GM12865 (cell line): ENCODE measurements around the gene XPNPEP2.

Experiments used
- DNase-seq: peaks from one replicate; pipeline ENCODE4 v3.0.0; 2010; ENCODE audit warnings: low read depth
- H3K4me3 ChIP-seq: 2 replicates; pipeline ENCODE4 v1.5.1; 2011; ENCODE audit warnings: mild to moderate bottlenecking, low read depth, low read length, control low read depth
- TF ChIP-seq, protein P1 (sequence below): IDR thresholded peaks from 2 replicates; pipeline ENCODE4 v1.5.1; 2011; ENCODE audit warnings: low read length, control low read depth, low read depth, inconsistent platforms; ENCODE audit not compliant: insufficient read depth; ENCODE audit errors: missing control alignments

Gene XPNPEP2

DNA sequence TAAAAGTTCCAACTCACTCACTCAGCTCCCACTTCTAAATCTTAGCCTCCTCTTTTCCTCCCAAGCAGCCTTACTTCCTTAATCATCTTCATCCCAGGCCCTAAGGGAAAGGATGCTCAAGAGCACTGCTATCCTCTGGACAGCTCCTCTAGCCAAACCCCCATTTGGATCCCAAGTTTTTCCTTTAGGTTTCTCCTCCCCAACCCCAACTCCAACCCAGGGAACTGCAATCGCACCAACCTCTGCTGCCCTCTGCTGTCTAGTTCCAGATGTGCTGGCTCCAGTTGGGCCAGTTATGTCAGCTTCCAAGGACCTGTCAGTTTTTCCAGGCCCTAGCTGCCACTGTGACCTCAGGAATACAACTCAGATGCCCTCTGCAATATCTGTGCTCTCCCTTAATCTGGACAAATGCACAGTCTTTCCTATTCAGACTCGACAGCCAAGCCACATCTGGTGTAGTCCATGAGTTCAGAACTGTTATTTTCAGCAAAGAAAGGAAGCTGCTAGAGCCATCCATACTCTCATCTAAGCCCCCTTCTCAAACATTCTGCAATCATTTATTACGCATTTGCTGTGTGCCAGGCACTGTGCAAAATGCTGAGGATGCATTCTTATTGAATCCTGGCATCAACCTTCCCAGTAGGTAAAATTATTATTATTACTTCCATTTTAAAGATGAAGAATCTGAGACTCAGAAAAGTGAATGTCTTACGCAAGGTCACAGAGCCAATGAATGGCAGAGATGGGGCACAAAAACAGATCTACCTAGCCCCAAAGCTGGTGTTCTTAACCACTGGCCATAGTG, 12.3 kb upstream of the XPNPEP2 start:
- no peak overlapping the region for H3K4me3 ChIP-seq
- peak; percentile 24 for DNase-seq
- TF ChIP-seq, protein P1, sequence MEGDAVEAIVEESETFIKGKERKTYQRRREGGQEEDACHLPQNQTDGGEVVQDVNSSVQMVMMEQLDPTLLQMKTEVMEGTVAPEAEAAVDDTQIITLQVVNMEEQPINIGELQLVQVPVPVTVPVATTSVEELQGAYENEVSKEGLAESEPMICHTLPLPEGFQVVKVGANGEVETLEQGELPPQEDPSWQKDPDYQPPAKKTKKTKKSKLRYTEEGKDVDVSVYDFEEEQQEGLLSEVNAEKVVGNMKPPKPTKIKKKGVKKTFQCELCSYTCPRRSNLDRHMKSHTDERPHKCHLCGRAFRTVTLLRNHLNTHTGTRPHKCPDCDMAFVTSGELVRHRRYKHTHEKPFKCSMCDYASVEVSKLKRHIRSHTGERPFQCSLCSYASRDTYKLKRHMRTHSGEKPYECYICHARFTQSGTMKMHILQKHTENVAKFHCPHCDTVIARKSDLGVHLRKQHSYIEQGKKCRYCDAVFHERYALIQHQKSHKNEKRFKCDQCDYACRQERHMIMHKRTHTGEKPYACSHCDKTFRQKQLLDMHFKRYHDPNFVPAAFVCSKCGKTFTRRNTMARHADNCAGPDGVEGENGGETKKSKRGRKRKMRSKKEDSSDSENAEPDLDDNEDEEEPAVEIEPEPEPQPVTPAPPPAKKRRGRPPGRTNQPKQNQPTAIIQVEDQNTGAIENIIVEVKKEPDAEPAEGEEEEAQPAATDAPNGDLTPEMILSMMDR = peak; percentile 54

DNA sequence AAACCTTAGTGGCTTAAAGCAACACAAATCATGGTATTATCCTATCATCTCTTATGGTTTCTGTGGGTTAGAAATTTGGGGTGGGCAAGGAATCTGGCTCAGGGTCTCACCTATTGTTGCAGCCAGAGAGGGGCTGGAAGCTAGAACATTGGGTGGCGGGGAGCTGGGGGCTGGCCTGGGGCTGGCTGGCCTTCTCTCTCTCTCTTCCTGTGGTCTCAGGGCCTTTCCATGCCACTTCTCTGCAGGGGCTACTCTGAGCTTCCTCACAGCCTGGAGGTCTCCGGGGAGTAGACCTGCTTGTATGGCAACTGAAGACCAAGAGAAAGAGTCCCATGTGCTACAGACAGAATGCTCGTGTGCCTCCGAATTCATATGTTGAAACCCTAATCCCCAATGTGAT, 10.7 kb upstream of the XPNPEP2 start:
- TF ChIP-seq, protein P1 = no peak
- no peak for DNase-seq
- H3K4me3 ChIP-seq = no peak overlapping the region

DNA sequence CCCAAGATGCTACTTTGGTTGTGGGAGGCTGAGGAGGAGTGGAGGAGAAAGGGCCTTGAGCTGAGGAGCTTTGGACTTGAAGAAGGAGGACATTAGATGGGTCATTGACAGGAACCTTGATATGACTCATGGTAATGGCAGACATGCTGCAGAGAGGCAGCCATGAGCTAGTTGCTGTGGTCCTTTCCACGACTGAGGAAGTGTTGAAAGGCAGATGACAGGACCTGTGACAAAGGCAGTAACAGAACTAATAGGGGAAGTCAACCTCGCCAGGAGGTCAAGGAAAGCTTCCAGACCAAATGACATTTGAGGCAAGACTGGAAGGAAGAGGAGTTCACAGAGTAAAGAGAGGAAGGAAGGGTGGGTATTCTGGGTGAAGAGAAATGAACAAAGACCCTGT, 7.6 kb upstream of the XPNPEP2 start:
- TF ChIP-seq, protein P1 = no peak
- no peak for DNase-seq
- H3K4me3 ChIP-seq = no peak overlapping the region

DNA sequence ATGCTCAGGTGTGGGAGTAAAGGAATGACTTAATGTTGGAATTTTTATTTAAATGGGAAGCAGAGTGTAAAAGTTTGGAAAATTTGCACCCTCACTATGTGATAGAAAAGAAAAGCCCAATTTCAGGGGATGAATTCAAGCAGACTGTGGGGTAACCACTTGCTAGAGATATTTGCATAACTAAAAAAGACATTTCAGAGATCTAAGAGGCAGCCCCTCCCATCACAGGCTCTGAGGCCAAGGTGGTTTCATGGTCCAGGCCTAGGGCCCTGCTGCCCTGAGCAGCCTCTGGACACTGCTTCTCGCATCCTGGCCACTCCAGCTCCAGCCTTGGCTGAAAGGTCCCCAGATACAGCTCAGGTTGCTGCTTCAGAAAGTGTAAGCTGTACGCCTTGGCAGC, 5.9 kb upstream of the XPNPEP2 start:
- H3K4me3 ChIP-seq = no peak overlapping the region
- peak; percentile 3 for DNase-seq
- TF ChIP-seq, protein P1 = no peak

DNA sequence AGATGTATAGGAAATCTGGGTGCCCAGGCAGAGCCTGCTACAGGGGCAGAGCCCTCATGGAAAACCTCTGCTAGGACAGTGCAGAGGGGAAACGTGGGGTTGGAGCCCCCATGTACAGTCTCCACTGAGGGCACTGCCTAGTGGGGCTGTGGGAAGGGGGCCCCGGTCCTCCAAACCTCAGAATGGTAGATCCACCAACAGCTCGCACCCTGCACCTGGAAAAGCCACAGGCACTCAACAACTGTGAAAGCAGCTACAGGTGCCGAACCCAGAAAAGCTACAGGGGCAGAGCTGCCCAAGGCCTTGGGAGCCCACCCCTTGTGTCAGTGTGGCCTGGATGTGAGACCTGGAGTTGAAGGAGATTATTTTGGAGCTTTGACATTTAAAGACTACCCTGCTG, 5.4 kb upstream of the XPNPEP2 start:
- DNase-seq = no peak
- TF ChIP-seq, protein P1 = no peak
- H3K4me3 ChIP-seq = no peak overlapping the region

DNA sequence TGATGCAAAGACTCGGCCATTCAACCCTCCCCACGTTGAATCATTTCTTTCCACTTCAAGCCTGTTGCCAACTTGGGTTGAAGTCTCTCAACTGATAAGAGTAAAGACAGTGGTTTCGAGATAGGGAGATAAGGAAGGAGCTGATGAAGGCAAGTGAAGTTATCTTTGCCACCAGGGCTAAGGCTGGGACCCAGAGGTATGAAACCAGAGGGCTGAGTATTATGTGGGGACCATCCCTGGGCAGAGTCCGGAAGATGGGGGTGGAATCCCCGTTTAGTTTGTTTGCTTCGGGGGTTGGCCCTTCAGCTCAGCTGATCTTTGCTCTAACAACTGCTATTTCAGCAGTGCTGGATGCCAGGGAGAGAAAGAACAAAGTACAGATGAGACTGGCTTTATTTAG, 2.3 kb upstream of the XPNPEP2 start:
- DNase-seq = no peak
- H3K4me3 ChIP-seq = no peak overlapping the region
- TF ChIP-seq, protein P1 = no peak

DNA sequence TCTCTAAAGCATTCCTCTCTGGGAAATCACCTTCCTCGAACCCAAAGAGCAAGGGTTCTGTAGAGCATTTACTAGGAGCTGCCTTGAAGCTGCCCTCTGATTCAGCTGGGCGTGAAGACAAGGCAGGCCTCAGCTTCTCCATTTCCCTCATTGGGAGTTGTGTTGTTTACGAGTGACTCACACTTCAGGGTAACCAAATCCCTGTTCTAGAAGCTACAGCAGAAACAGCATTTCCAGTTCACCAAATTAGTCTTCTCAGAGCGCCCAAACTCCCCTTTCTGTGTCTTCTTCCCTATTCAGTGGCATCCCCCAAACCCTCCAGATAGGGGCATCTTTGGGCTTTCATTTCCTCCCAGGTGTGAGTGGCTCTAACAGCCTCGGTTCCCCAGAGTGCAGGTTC, 863 bp upstream of the XPNPEP2 start:
- no peak overlapping the region for H3K4me3 ChIP-seq
- TF ChIP-seq, protein P1 = no peak
- peak; percentile 29 for DNase-seq
